ENCODE results near the gene SART1.
"Not testable (repeated sequence)": the region's sequence is repeated elsewhere in the genome, so short reads cannot be mapped to it uniquely, and the experiment has no call there.

SART1 gene

DNA sequence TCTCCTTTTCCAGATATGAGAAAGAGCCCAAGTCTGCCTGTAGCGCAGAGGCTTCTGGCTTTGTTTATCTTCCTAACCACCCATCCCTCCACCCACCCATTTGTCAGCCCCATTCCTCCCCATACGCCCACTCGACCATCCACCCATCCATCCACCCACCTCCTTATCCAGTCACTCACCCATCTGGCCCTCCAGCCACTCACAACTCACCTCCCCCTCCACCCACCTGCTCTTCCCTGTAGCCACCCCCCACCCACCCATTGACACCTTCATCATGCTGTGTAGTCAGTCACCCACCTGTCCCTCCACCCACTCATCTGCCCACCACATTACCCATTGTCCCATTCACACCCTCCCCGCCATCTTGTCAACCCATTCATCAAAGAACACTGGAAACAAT is 55.8 kb downstream of the SART1 start:
- no peak for DNase-seq (ENCODE audit: low read depth in 2 of 2)

- no peak for DNase-seq (ENCODE audit: low read depth in 2 of 2)
Observed at GRCh38 chr11:66020212-66020611, 58.7 kb downstream of the SART1 start.

GRCh38 chr11:66020618-66021357 is 59.3 kb downstream of the SART1 start:
- peak in 1 of 2 donors; percentile 31 for DNase-seq (ENCODE audit: low read depth in 2 of 2)

- DNase-seq (ENCODE audit: low read depth in 2 of 2): peak; percentile 63 to 64
Observed at GRCh38 chr11:66022401-66023185, 61.1 kb downstream of the SART1 start.

- DNase-seq (ENCODE audit: low read depth in 2 of 2): not testable (repeated sequence)
Observed at GRCh38 chr11:66023186-66023440, 61.6 kb downstream of the SART1 start.

- no peak for DNase-seq (ENCODE audit: low read depth in 2 of 2)
Observed at GRCh38 chr11:66026017-66026529, 64.5 kb downstream of the SART1 start, which contains the start of gene CATSPER1. Gene CATSPER1 (minus strand): TSS chr11:66026479. CDS start chr11:66026379, 100 bp downstream.

Data from stimulated activated CD8-positive, alpha-beta memory T cell treated with anti-CD3 and anti-CD28 coated beads, Interleukin-15, amount 100 ng/mL, for 48 hours (primary cell).